Smooth muscle cell (in vitro differentiated cells): Measurements from ENCODE around the gene COG5. TPM values are rescaled to one million over a fixed set of nuclear protein-coding genes. Genes with fewer than 3 reads are reported as not detected.
"Not testable (repeated sequence)": the region's sequence is repeated elsewhere in the genome, so short reads cannot be mapped to it uniquely, and the experiment has no call there.

ENCODE experiments used
- DNase-seq: peaks from one replicate; lab custom pipeline; 2025; ENCODE audit not compliant: unreplicated experiment; lab: John Stamatoyannopoulos, UW
- H2AFZ ChIP-seq: fragments of 200-600 bp; sonication (generic); 2 replicates; pipeline ENCODE4 v1.6.0; 2016; ENCODE audit warnings: antibody characterized with exemption, low read depth, mild to moderate bottlenecking
- H3F3A ChIP-seq: fragments of 200-600 bp; sonication (generic); 2 replicates; pipeline ENCODE4 v1.6.0; 2017; ENCODE audit warnings: antibody characterized with exemption, low read depth
- H3K27ac ChIP-seq: fragments of 200-600 bp; sonication (generic); 2 replicates; pipeline ENCODE4 v1.5.1; 2016; ENCODE audit warnings: low read depth, mild to moderate bottlenecking
- H3K27me3 ChIP-seq: fragments of 200-600 bp; sonication (generic); 2 replicates; pipeline ENCODE4 v1.6.1; 2016; ENCODE audit warnings: low read depth, mild to moderate bottlenecking
- H3K36me3 ChIP-seq: fragments of 200-600 bp; sonication (generic); 2 replicates; pipeline ENCODE4 v1.5.1; 2016; ENCODE audit warnings: low read depth
- H3K4me1 ChIP-seq: fragments of 200-600 bp; sonication (generic); 2 replicates; pipeline ENCODE4 v1.5.1; 2016; ENCODE audit warnings: low read depth
- H3K4me2 ChIP-seq: fragments of 200-600 bp; sonication (generic); 2 replicates; pipeline ENCODE4 v1.6.0; 2016; ENCODE audit warnings: mild to moderate bottlenecking
- H3K4me3 ChIP-seq: fragments of 200-600 bp; sonication (generic); 2 replicates; pipeline ENCODE4 v1.5.1; 2016; ENCODE audit warnings: mild to moderate bottlenecking
- H3K79me2 ChIP-seq: fragments of 200-600 bp; sonication (generic); 2 replicates; pipeline ENCODE4 v1.6.0; 2016; ENCODE audit warnings: low read depth, mild to moderate bottlenecking
- H3K9ac ChIP-seq: fragments of 200-600 bp; sonication (generic); 2 replicates; pipeline ENCODE4 v1.6.0; 2016; ENCODE audit warnings: low read depth
- H3K9me3 ChIP-seq: fragments of 200-600 bp; sonication (generic); replicated peaks from 2 replicates; pipeline ENCODE4 v1.5.1; 2016; ENCODE audit warnings: low read depth
- H4K20me1 ChIP-seq: fragments of 200-600 bp; sonication (generic); 2 replicates; pipeline ENCODE4 v1.6.0; 2016; ENCODE audit warnings: low read depth
- CTCF ChIP-seq: fragments of 200-600 bp; sonication (generic); IDR thresholded peaks from 2 replicates; pipeline ENCODE4 v1.5.1; 2017; ENCODE audit warnings: borderline replicate concordance, mild to moderate bottlenecking, antibody characterized with exemption; ENCODE audit not compliant: insufficient read depth, poor library complexity, severe bottlenecking
- WGBS: methylation state at CpG from one replicate; pipeline ENCODE4 v1.1.7; 2016; ENCODE audit warnings: low lambda C conversion rate; 5-methylcytosine and 5-hydroxymethylcytosine counted together
- polyA plus RNA-seq: library from polyadenylated mRNA; unstranded; fragments of >200 nt; fragmentation: Nextera tagmentation; extraction: Ambion mirVana; gene quantifications from 2 replicates; pipeline ENCODE4 v1.2.1, GENCODE V29; 2016
- total RNA-seq: library from RNA; depleted of rRNA; stranded (reverse); fragments of >200 nt; gene quantifications from 2 replicates; pipeline ENCODE4 v1.2.3, GENCODE V29; 2014

COG5 gene
- total and polyA plus RNA-seq, 2 experiments from 2014 or later, result 24.3 to 44.3 TPM

GRCh38 chr7:107543338-107543993 is 20.3 kb downstream of the COG5 start:
- H3K4me1 ChIP-seq, result no peaks in the 10 kb centered on the region
- no peak overlapping the region for H3K9ac ChIP-seq
- no peaks in the 10 kb centered on the region for H3F3A ChIP-seq
- H3K36me3 ChIP-seq, result peaks cover 32% of the 10 kb centered on the region
- H3K4me2 ChIP-seq, result no peak overlapping the region
- H4K20me1 ChIP-seq, result peaks cover 12% of the 10 kb centered on the region
- no peak overlapping the region for H2AFZ ChIP-seq
- no peaks in the 10 kb centered on the region for H3K27me3 ChIP-seq
- TF ChIP-seq CTCF, result no peak
- no peaks in the 10 kb centered on the region for H3K9me3 ChIP-seq
- H3K27ac ChIP-seq, result no peak overlapping the region
- DNase-seq, result no peak
- WGBS, result 96% methylated on average over 5 of the region's 5 CpGs
- H3K4me3 ChIP-seq, result no peak overlapping the region
- H3K79me2 ChIP-seq, result peaks cover 38% of the 10 kb centered on the region

- no peak overlapping the region for H2AFZ ChIP-seq
- DNase-seq, result no peak
- no peak overlapping the region for H3K9ac ChIP-seq
- H3K27ac ChIP-seq, result no peak overlapping the region
- H3K4me2 ChIP-seq, result no peak overlapping the region
- H3K27me3 ChIP-seq, result no peaks in the 10 kb centered on the region
- peaks cover 23% of the 10 kb centered on the region for H4K20me1 ChIP-seq
- no peak overlapping the region for H3K4me3 ChIP-seq
- no peak for TF ChIP-seq CTCF
- H3F3A ChIP-seq, result no peaks in the 10 kb centered on the region
- 78% methylated on average over 2 of the region's 2 CpGs for whole genome bisulfite sequencing
- no peaks in the 10 kb centered on the region for H3K36me3 ChIP-seq
- peaks cover 12% of the 10 kb centered on the region for H3K79me2 ChIP-seq
- no peaks in the 10 kb centered on the region for H3K4me1 ChIP-seq
- H3K9me3 ChIP-seq, result no peaks in the 10 kb centered on the region
Measured at GRCh38 chr7:107538001-107538400, 25.7 kb downstream of the COG5 start.

- H3K36me3 ChIP-seq, DNase-seq, H3F3A ChIP-seq, H3K27me3 ChIP-seq, H3K4me3 ChIP-seq, H3K4me1 ChIP-seq, H3K9ac ChIP-seq, H3K27ac ChIP-seq, H2AFZ ChIP-seq, H3K9me3 ChIP-seq, H3K4me2 ChIP-seq: not testable (repeated sequence)
- 98% methylated on average over 4 of the region's 4 CpGs for WGBS
- Histone ChIP-seq H4K20me1 (peaks cover 28% of the 10 kb centered on the region), H3K79me2 (peaks cover 12% of the 10 kb centered on the region)
Measured at GRCh38 chr7:107537228-107537627, 26.5 kb downstream of the COG5 start.

- no peak overlapping the region for H3K4me3 ChIP-seq
Measured at GRCh38 chr7:107534139-107534538, 29.6 kb downstream of the COG5 start.

More at GRCh38 chr7:107534139-107534538, 29.6 kb downstream of the COG5 start:
- H4K20me1 ChIP-seq, result peaks cover 34% of the 10 kb centered on the region
- no peak overlapping the region for H3K4me2 ChIP-seq
- no peaks in the 10 kb centered on the region for H3K36me3 ChIP-seq
- no peak for DNase-seq
- H2AFZ ChIP-seq, result no peak overlapping the region
- no peak overlapping the region for H3K9ac ChIP-seq
- no peaks in the 10 kb centered on the region for H3K9me3 ChIP-seq
- H3K4me1 ChIP-seq, result no peaks in the 10 kb centered on the region
- H3K27me3 ChIP-seq, result no peaks in the 10 kb centered on the region
- H3K27ac ChIP-seq, result no peak overlapping the region
- H3F3A ChIP-seq, result no peaks in the 10 kb centered on the region
- TF ChIP-seq CTCF, result no peak
- H3K79me2 ChIP-seq, result peaks cover 8% of the 10 kb centered on the region
